ENCODE results near the gene ANKRD22. TPM values are rescaled to one million over a fixed set of nuclear protein-coding genes. Genes with fewer than 3 reads are reported as not detected.

Gene ANKRD22
- total RNA-seq, 1 experiment from 2014 or later = not detected

DNA sequence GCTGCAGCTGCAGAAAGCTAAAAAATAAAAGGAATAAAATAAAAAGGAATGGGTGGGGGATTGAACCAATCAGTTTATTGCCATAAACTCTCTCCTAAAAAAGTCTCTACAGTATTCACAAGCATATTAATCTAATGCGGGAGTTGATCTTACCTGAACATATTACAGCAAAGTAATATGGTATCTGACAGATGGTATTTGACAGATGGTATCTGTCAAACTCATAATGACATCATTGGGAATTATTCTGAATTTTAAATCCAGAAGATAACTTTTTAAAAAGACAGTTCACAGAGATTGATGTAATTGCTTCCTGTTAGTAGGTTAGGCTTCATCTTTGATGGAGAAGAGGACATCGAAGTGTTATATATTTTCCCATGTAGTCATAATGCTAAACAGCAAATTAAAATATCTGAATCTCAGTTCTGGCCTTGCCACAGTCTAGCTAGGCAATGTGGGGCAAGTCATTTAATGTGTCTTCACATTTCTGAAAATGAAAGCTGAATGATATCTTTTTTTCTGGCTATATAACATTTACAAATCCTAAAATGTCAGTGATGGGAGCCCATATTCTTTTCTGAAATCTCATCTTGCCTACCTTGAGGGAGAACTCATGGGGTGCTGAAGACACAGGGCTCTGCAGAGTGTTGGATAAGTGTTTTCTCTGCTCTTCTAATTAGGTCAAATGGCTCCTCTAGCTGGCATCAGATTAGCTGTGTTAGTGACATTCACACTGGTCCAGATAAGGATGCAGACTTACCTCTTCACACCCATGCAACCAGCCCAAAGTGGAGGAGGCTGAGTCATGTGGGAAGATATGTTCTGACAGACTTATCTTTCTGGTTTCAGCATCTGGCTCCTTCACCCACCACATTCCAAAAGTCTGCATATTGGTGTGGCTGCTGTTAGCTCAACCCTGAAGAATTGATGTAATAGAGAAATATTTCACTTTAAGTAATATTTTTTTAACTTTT is 51.2 kb downstream of the ANKRD22 start:
- DNase-seq (ENCODE audit: low spot score) = peak; percentile 33

DNA sequence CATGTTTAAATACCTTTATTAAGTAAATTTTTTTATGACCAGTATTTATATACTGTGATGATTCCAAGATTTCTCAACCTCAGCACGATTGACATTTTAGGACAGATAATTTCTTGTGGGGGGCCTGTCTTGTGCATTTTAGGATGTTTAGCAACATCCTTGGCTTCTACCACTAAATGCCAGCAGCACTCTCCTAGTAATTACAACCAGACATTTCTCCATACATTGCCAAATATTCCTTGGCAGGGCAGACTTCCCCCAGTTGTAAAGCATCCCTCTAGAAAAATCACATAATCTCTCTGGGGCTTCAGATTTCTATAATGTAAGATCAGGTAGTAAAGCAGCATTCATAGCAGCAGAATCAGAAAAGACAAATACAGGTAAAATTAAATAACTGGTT is 56.9 kb downstream of the ANKRD22 start:
- no peak for DNase-seq (ENCODE audit: low spot score)

DNA sequence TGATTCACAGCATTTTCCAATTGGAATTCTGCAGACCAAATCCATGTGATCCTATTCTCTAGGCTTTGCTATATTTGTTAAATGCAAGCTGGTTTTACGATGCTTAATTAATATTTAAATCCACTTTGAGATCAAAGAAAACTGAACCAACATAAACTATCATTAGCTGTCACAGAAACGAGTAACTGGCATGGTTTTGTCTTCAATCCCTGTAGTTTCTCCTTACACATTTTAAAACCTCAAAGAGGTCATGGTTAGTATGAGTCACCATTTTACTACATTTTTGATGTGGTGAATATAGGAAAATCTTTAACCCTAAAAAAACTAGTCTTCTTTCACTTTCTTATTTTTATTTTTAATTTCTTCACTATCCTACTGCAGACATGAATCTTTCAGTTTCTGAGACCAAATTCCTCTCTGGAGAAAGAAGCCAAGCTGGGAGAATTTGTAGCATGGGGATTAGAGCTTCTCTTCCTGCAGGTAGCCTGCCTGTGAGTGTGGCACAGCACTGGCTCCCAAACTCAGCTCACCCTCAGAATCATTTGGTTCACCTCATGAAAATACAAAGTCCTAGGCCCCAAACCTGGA is 57.8 kb downstream of the ANKRD22 start:
- peak; percentile 65 for DNase-seq (ENCODE audit: low spot score)

DNA sequence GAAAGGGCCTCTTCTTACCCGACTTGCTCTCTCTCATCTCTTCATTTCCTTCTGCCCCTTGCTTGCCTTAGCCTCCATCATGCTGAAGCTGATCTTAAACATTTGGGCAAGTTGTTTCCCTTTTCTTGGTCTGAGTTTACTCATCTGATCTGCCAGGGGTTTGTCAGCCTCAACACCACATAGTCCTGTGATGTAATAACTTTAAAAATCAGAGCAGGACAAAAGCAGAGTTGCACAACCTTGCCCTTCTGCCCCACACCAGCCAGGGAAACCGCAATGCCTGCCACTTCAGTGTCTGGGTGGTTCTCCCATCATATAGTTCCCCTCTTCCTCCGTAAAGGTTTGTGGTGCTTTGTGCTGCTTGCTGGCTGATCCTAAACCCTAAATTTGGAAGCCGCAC is 59.0 kb downstream of the ANKRD22 start:
- peak; percentile 55 for DNase-seq (ENCODE audit: low spot score)

DNA sequence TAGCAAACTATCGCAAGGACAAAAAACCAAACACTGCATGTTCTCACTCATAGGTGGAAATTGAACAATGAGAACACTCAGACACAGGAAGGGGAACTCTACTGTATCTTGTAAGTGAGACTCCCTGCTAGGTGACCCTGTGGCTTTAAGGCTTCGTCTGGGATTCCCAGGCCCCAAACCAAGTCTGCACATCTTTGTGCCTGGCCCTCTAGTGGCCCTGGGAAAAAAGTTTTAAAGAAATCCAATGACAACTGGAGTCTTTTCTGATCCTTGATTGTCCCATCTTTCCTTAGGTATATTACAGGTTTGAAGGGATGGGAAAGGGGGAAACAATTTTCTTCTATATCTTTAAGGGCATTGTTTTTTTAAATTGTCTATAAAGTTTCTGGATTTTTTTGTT is 59.7 kb downstream of the ANKRD22 start:
- peak; percentile 44 for DNase-seq (ENCODE audit: low spot score)

DNA sequence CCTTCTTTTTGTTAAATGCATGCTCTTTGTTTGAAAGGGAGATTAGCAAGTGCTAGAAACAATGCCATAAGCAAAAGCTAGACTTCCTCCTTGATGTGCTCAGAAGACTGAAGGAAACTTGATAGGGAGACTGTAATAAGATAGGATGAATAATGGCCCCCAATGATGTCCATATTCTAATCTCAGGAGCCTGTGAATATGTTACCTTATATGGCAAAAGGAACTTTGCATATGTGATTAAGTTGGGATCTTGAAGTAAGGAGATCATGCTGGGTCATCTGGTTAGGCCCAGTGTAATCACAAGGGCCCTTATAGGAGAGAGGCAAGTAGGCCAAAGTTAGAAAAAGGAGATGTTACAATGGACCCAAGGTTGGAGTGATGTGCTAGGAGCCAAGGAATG is 62.7 kb downstream of the ANKRD22 start:
- DNase-seq (ENCODE audit: low spot score) = no peak

DNA sequence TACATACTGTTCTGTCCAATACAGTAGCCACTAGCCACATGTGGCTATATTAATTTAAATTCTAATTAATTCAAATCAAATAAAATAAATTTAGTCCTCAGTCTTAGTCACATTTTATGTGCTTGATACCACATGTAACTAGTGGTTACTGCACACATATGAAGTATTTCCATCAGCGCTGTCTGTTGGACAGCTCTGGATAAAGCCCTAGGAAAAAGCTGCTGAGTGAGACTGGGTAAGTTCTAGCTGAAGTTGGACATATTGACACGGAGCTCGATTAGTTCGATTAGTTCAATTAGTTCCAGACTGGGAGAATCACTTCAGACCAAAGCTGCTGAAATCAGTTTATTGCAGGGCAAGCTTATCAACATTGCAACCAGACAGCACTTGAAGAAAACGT is 64.2 kb downstream of the ANKRD22 start:
- no peak for DNase-seq (ENCODE audit: low spot score)

DNA sequence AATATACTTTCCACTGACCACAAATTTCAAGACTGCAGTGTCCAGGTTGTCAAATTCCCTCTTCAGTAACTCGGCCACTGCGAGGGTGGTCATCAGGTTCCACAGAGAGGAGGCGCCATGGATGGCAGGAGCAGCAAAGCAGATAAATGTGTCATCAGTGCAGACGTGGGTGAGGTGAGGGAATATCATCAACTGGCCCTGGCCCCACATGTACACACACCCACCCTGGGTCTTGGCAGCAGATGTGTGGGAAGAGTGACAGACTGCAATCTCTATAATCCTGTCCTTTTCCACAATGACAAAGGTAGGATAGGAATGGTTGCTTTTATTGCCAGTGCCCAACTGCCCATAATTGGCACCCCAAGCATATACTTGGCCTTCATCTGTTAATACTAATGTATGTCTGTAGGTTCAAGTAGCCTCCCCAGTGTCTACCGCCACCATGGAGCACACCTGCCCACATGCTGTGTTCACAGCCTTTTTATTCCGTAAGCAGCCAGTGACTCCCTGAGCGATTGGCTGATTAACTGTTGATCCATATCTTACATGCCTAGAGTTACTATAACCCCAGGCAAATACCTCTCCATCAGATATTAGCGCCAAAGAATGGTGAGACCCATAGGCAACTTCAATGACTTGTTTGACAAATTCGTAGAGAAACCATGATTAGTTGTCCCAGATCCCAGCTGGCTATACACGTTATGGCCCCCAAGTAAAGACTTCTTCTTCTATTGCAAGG is 65.4 kb downstream of the ANKRD22 start:
- DNase-seq (ENCODE audit: low spot score) = no peak

DNA sequence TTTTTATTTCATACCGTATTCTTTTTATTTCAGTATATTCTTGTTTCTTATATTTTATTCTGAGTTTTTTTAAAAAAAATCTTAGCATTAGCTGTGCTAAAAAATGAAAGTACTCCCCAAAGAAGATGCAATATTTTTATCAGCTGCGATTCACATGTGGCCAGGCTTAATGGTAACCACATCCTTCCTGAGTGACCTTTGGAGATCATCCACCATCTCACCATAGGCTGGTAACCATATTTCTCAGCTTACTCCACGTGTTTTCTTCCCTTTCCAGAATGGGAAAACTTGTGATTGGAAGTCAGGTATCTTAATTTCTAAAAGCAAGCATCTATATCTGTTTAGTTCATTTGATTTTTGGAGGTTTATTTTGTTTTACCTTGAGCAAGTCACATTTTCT is 67.9 kb downstream of the ANKRD22 start:
- DNase-seq (ENCODE audit: low spot score) = peak; percentile 59

DNA sequence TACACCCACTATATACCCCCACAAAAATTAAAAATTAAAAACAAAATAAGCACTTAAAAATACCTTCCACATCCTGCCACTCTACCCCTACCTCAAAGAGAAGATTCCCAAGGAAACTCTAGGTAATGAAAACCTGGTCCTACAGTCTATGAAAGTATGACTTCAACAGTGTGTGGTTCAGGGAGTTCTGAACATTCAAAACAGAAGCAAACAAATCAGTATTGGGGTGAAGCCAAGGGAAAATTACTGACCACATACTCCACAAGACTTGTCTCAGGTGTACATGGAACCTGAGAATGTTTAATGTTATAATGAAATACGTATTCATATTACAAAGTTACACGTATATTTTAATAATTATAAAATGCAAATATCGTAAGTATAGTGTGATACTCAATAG is 69.4 kb downstream of the ANKRD22 start:
- DNase-seq (ENCODE audit: low spot score) = no peak

DNA sequence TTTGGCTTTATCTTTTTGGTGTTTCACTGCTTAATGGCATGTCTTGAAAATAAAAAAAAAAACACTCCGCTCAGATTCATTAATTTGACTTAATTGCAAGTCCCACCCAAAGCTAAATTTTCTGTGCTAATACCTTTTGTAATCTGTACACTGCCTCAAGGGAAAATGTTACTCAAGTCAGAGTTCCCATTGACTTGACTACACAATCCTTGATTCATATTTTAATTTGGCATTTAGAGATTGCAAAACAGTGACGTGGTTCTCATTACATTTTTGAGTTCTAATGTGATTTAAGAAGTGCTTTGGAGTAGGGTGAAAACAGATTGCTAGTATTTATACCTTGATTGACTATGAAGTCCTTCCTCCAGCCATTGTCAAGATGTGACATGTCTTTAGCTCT is 70.4 kb downstream of the ANKRD22 start:
- DNase-seq (ENCODE audit: low spot score) = no peak

Other genes with a start within 250 kb of the ANKRD22 start
- gene LIPF, start 187.4 kb downstream of the ANKRD22 start, total RNA-seq (2014; rRNA removed; shearing (Covaris generic)) = not detected in 2 replicates
- gene LIPK, start 145.6 kb downstream of the ANKRD22 start, total RNA-seq (2014; rRNA removed; shearing (Covaris generic)) = not detected in 2 replicates
- gene LIPN, start 91.8 kb downstream of the ANKRD22 start, total RNA-seq (2014; rRNA removed; shearing (Covaris generic)) = not detected in 2 replicates
- gene LIPM, start 49.1 kb downstream of the ANKRD22 start, total RNA-seq (2014; rRNA removed; shearing (Covaris generic)) = not detected in 2 replicates
- 40.4 and 48.8 TPM in 2 replicates for gene STAMBPL1, start 28.4 kb upstream of the ANKRD22 start, total RNA-seq (2014; rRNA removed; shearing (Covaris generic))
- 11.2 and 15.6 TPM in 2 replicates for gene ACTA2, start 100.9 kb upstream of the ANKRD22 start, total RNA-seq (2014; rRNA removed; shearing (Covaris generic))
- 16.0 and 17.2 TPM in 2 replicates for gene FAS, start 139.0 kb upstream of the ANKRD22 start, total RNA-seq (2014; rRNA removed; shearing (Covaris generic))